Ascending aorta (tissue), 2 donors: ENCODE data around the gene CCDC186. TPM values are rescaled to one million over a fixed set of nuclear protein-coding genes. Genes with fewer than 3 reads are reported as not detected.

Source experiments
- DNase-seq, 2 donors: peaks; one replicate each; pipeline ENCODE4 v3.0.0-alpha.2; 2019; ENCODE audit warnings: low spot score in 2 of 2
- H3K27ac ChIP-seq, 2 donors: fragments of 200-600 bp; sonication (generic); one replicate each; pipeline ENCODE4 v1.5.1; 2016 to 2017; ENCODE audit warnings: mild to moderate bottlenecking in 1 of 2
- H3K27me3 ChIP-seq: fragments of 200-600 bp; sonication (generic); one replicate; pipeline ENCODE4 v1.5.1; 2017
- H3K36me3 ChIP-seq, 2 donors: fragments of 200-600 bp; sonication (generic); one replicate each; pipeline ENCODE4 v1.5.1; 2016
- H3K4me1 ChIP-seq, 2 donors: fragments of 200-600 bp; sonication (generic); one replicate each; pipeline ENCODE4 v1.5.1; 2016 to 2017; ENCODE audit warnings: mild to moderate bottlenecking in 1 of 2
- H3K4me3 ChIP-seq, 2 donors: fragments of 200-600 bp; sonication (generic); one replicate each; pipeline ENCODE4 v1.5.1; 2016 to 2017; ENCODE audit warnings: mild to moderate bottlenecking in 1 of 2
- H3K9me3 ChIP-seq, 2 donors: fragments of 200-600 bp; sonication (generic); one replicate each; pipeline ENCODE4 v1.5.1; 2016
- CTCF ChIP-seq, 3 experiments: fragments of 200-600 bp in 2 of 3; fragments of 450-650 bp in 1 of 3; sonication (generic) in 2 of 3; IDR thresholded peaks; one replicate each; pipeline ENCODE4 v1.5.1; 2016 to 2019; ENCODE audit warnings: antibody characterized with exemption in 3 of 3, mild to moderate bottlenecking in 1 of 3, moderate library complexity in 1 of 3
- intact Hi-C: fragments of 100-400 bp; cut with DNase I; formaldehyde crosslinking; loops from one replicate; pipeline ENCODE4 v1.15.1; 2023
- total RNA-seq: library from RNA; depleted of rRNA; stranded (reverse); fragments of >200 nt; gene quantifications from one replicate; pipeline ENCODE4 v1.1.0, GENCODE V29; 2016

The CCDC186 gene
- total RNA-seq, 1 donor from 2014 or later, result 4.4 TPM

GRCh38 chr10:114118514-114118913 lies 55.5 kb downstream of the CCDC186 start:
- intact Hi-C loops, result no loop called here
- Histone ChIP-seq H3K4me3 (no peak overlapping the region), H3K36me3 (peaks cover 2 to 4% of the 10 kb centered on the region in 2 donors), H3K27me3 (no peaks in the 10 kb centered on the region), H3K9me3 (no peaks in the 10 kb centered on the region), H3K27ac (no peak overlapping the region), H3K4me1 (no peaks in the 10 kb centered on the region)
- DNase-seq, result no peak
- TF ChIP-seq CTCF (IDR thresholded peaks at IDR 0.05), result no peak

- intact Hi-C loops, result no loop called here
- no peaks in the 10 kb centered on the region for H3K4me1 ChIP-seq
- H3K27ac ChIP-seq, result no peak overlapping the region
- TF ChIP-seq CTCF (IDR thresholded peaks at IDR 0.05), result no peak
- H3K9me3 ChIP-seq, result no peaks in the 10 kb centered on the region
- H3K4me3 ChIP-seq, result no peak overlapping the region
- peaks cover 0 to 2% of the 10 kb centered on the region in 2 donors for H3K36me3 ChIP-seq
- H3K27me3 ChIP-seq, result no peaks in the 10 kb centered on the region
- DNase-seq, result no peak
Measured at GRCh38 chr10:114117728-114118127, 56.3 kb downstream of the CCDC186 start.

- no peak for DNase-seq
- no peak for TF ChIP-seq CTCF (IDR thresholded peaks at IDR 0.05)
- no peaks in the 10 kb centered on the region for H3K27me3 ChIP-seq
- H3K4me3 ChIP-seq, result no peak overlapping the region
- H3K36me3 ChIP-seq, result no peaks in the 10 kb centered on the region
- H3K4me1 ChIP-seq, result no peaks in the 10 kb centered on the region
- no peak overlapping the region for H3K27ac ChIP-seq
- intact Hi-C loops, result no loop called here
- H3K9me3 ChIP-seq, result no peaks in the 10 kb centered on the region
Measured at GRCh38 chr10:114115661-114116445, 58.1 kb downstream of the CCDC186 start.

- Histone ChIP-seq H3K36me3 (no peaks in the 10 kb centered on the region), H3K4me1 (no peaks in the 10 kb centered on the region), H3K27ac (no peak overlapping the region), H3K9me3 (no peaks in the 10 kb centered on the region), H3K27me3 (no peaks in the 10 kb centered on the region), H3K4me3 (no peak overlapping the region)
- DNase-seq, result no peak
- intact Hi-C loops, result no loop called here
- TF ChIP-seq CTCF (IDR thresholded peaks at IDR 0.05), result no peak
Measured at GRCh38 chr10:114110174-114110972, 63.6 kb downstream of the CCDC186 start.

- intact Hi-C loops, result loop anchor here (5.0 kb wide), 1 partner anchor 396 kb away; no protein-coding TSS in a partner anchor
- H3K27me3 ChIP-seq, result no peaks in the 10 kb centered on the region
- DNase-seq, result no peak
- H3K9me3 ChIP-seq, result no peaks in the 10 kb centered on the region
- H3K27ac ChIP-seq, result no peak overlapping the region
- peaks cover 0 to 3% of the 10 kb centered on the region in 2 donors for H3K4me1 ChIP-seq
- H3K4me3 ChIP-seq, result no peak overlapping the region
- no peaks in the 10 kb centered on the region for H3K36me3 ChIP-seq
- peak; percentile 40 to 63 (median 41) for TF ChIP-seq CTCF (IDR thresholded peaks at IDR 0.05)
Measured at GRCh38 chr10:114103284-114103683, 70.7 kb downstream of the CCDC186 start.
